Suprapubic skin (tissue), 4 donors: Measurements from ENCODE around the gene KRTAP3-2. TPM values are rescaled to one million over a fixed set of nuclear protein-coding genes. Genes with fewer than 3 reads are reported as not detected.

Experiments used
- DNase-seq, 2 donors: peaks; one replicate each; pipeline ENCODE4 v3.0.0-alpha.2; 2019; ENCODE audit warnings: low spot score in 2 of 2
- H3K27ac ChIP-seq: fragments of 200-600 bp; sonication (generic); one replicate; pipeline ENCODE4 v1.5.1; 2019
- H3K27me3 ChIP-seq: fragments of 200-600 bp; sonication (generic); one replicate; pipeline ENCODE4 v1.5.1; 2019
- H3K36me3 ChIP-seq: fragments of 200-600 bp; sonication (generic); one replicate; pipeline ENCODE4 v1.5.1; 2019
- H3K4me1 ChIP-seq: fragments of 200-600 bp; sonication (generic); one replicate; pipeline ENCODE4 v1.5.1; 2019
- H3K4me3 ChIP-seq: fragments of 200-600 bp; sonication (generic); one replicate; pipeline ENCODE4 v1.5.1; 2019; ENCODE audit warnings: mild to moderate bottlenecking
- H3K9me3 ChIP-seq: fragments of 200-600 bp; sonication (generic); one replicate; pipeline ENCODE4 v1.5.1; 2019
- CTCF ChIP-seq, 2 donors: fragments of 200-600 bp in 1 of 2; fragments of 450-650 bp in 1 of 2; sonication (generic) in 1 of 2; IDR thresholded peaks; one replicate each; pipeline ENCODE4 v1.5.1; 2016 to 2019; ENCODE audit warnings: antibody characterized with exemption in 2 of 2, mild to moderate bottlenecking in 1 of 2, moderate library complexity in 1 of 2
- EP300 ChIP-seq: sonication (generic); formaldehyde crosslinking; IDR thresholded peaks from one replicate; pipeline ENCODE4 v1.6.1; 2017; ENCODE audit warnings: antibody characterized with exemption
- POLR2A ChIP-seq, 2 donors: fragments of 450-650 bp; IDR thresholded peaks; one replicate each; pipeline ENCODE4 v1.6.1; 2017; ENCODE audit warnings: antibody characterized with exemption in 2 of 2, mild to moderate bottlenecking in 2 of 2, moderate library complexity in 2 of 2
- POLR2AphosphoS5 ChIP-seq, 3 donors: sonication (generic); formaldehyde crosslinking; IDR thresholded peaks; one replicate each; pipeline ENCODE4 v1.6.1; 2017; ENCODE audit warnings: antibody characterized with exemption in 3 of 3
- WGBS: methylation state at CpG from one replicate; pipeline ENCODE4 v1.1.5; 2018; 5-methylcytosine and 5-hydroxymethylcytosine counted together
- total RNA-seq, 4 donors: library from RNA; depleted of rRNA; stranded (reverse); fragments of >200 nt; gene quantifications; one replicate each; pipeline ENCODE4 v1.1.0, GENCODE V29; 2016

KRTAP3-2 gene
- total RNA-seq, 4 donors from 2014 or later = 8.0 to 42.6 (median 23.7) TPM; not detected in 1

GRCh38 chr17:40958086-40958953 is 41.4 kb downstream of the KRTAP3-2 start:
- Histone ChIP-seq H3K4me3 (no peak overlapping the region), H3K27ac (peak overlapping the region; percentile 39), H3K9me3 (no peaks in the 10 kb centered on the region), H3K4me1 (peaks cover 31% of the 10 kb centered on the region), H3K36me3 (no peaks in the 10 kb centered on the region), H3K27me3 (no peaks in the 10 kb centered on the region)
- TF ChIP-seq POLR2AphosphoS5 (IDR thresholded peaks at IDR 0.05) = no peak
- no peak for TF ChIP-seq POLR2A (IDR thresholded peaks at IDR 0.05)
- TF ChIP-seq EP300 = no peak
- no peak for TF ChIP-seq CTCF (IDR thresholded peaks at IDR 0.05)
- DNase-seq = no peak
- 84% methylated on average over 12 of the region's 12 CpGs for WGBS

- no peaks in the 10 kb centered on the region for H3K9me3 ChIP-seq
- no peak for DNase-seq
- H3K4me3 ChIP-seq = no peak overlapping the region
- no peaks in the 10 kb centered on the region for H3K36me3 ChIP-seq
- no peak overlapping the region for H3K27ac ChIP-seq
- no peak for TF ChIP-seq POLR2A (IDR thresholded peaks at IDR 0.05)
- no peak for TF ChIP-seq EP300
- no peak for TF ChIP-seq POLR2AphosphoS5 (IDR thresholded peaks at IDR 0.05)
- no peak for TF ChIP-seq CTCF (IDR thresholded peaks at IDR 0.05)
- 72% methylated on average over 8 of the region's 8 CpGs for WGBS
- peaks cover 45% of the 10 kb centered on the region for H3K4me1 ChIP-seq
- H3K27me3 ChIP-seq = no peaks in the 10 kb centered on the region
Measured at GRCh38 chr17:40956401-40957254, 43.1 kb downstream of the KRTAP3-2 start.

GRCh38 chr17:40953881-40954280 is 45.8 kb downstream of the KRTAP3-2 start:
- Histone ChIP-seq H3K4me1 (peaks cover 52% of the 10 kb centered on the region), H3K27ac (no peak overlapping the region)
- 39% methylated on average over 2 of the region's 2 CpGs for WGBS

GRCh38 chr17:40952661-40953060 is 47.0 kb downstream of the KRTAP3-2 start:
- H3K4me1 ChIP-seq = peaks cover 49% of the 10 kb centered on the region
- peak in 1 of 3 donors; percentile 47 for TF ChIP-seq POLR2AphosphoS5 (IDR thresholded peaks at IDR 0.05)
- no peak for TF ChIP-seq CTCF (IDR thresholded peaks at IDR 0.05)
- H3K27ac ChIP-seq = peak overlapping the region; percentile 60
- no peaks in the 10 kb centered on the region for H3K9me3 ChIP-seq
- DNase-seq = no peak
- peaks cover 13% of the 10 kb centered on the region for H3K27me3 ChIP-seq
- no peaks in the 10 kb centered on the region for H3K36me3 ChIP-seq
- 18% methylated on average over 1 of the region's 1 CpG for WGBS
- no peak overlapping the region for H3K4me3 ChIP-seq

More at GRCh38 chr17:40953881-40954280, 45.8 kb downstream of the KRTAP3-2 start:
- no peak for TF ChIP-seq EP300
- no peak for TF ChIP-seq CTCF (IDR thresholded peaks at IDR 0.05)
- no peak for TF ChIP-seq POLR2A (IDR thresholded peaks at IDR 0.05)
- TF ChIP-seq POLR2AphosphoS5 (IDR thresholded peaks at IDR 0.05) = peak in 1 of 3 donors; percentile 53
- H3K36me3 ChIP-seq = no peaks in the 10 kb centered on the region
- H3K27me3 ChIP-seq = peaks cover 8% of the 10 kb centered on the region
- H3K4me3 ChIP-seq = no peak overlapping the region
- H3K9me3 ChIP-seq = no peaks in the 10 kb centered on the region
- DNase-seq = no peak

GRCh38 chr17:40952154-40952553 is 47.6 kb downstream of the KRTAP3-2 start:
- Histone ChIP-seq H3K4me3 (no peak overlapping the region), H3K36me3 (no peaks in the 10 kb centered on the region), H3K27me3 (peaks cover 13% of the 10 kb centered on the region), H3K27ac (no peak overlapping the region), H3K9me3 (no peaks in the 10 kb centered on the region), H3K4me1 (peaks cover 43% of the 10 kb centered on the region)
- no peak for TF ChIP-seq POLR2AphosphoS5 (IDR thresholded peaks at IDR 0.05)
- TF ChIP-seq POLR2A (IDR thresholded peaks at IDR 0.05) = no peak
- TF ChIP-seq EP300 = no peak
- no peak for TF ChIP-seq CTCF (IDR thresholded peaks at IDR 0.05)
- WGBS = 83% methylated on average over 2 of the region's 2 CpGs
- DNase-seq = no peak
